NT2/D1 (cell line): ENCODE data around the gene RCSD1.

Experiments
- SUZ12 ChIP-seq: IDR thresholded peaks from 2 replicates; pipeline ENCODE4 v1.6.1; 2011; ENCODE audit not compliant: insufficient read length, insufficient read depth; ENCODE audit errors: extremely low read depth
- YY1 ChIP-seq: IDR thresholded peaks from 2 replicates; pipeline ENCODE4 v1.6.1; 2011; ENCODE audit not compliant: insufficient read length, insufficient read depth
- ZNF274 ChIP-seq: IDR thresholded peaks from 2 replicates; pipeline ENCODE4 v1.6.1; 2011; ENCODE audit warnings: mild to moderate bottlenecking, low read depth, low read length

- TF ChIP-seq ZNF274 (no peak), SUZ12 (no peak), YY1 (no peak)
Measured at GRCh38 chr1:167623951-167624350, 6.1 kb upstream of the RCSD1 start.
